Activated CD8-positive, alpha-beta memory T cell treated with anti-CD3 and anti-CD28 coated beads, Interleukin-2, amount 50 U/mL, for 24 hours (primary cell): ENCODE data around the gene ZNF133.
"Not testable (repeated sequence)": the region's sequence is repeated elsewhere in the genome, so short reads cannot be mapped to it uniquely, and the experiment has no call there.

ENCODE experiments used
- DNase-seq: peaks from one replicate; pipeline ENCODE4 v3.0.0-alpha.2; 2020; ENCODE audit errors: extremely low read depth

ZNF133 gene

DNA sequence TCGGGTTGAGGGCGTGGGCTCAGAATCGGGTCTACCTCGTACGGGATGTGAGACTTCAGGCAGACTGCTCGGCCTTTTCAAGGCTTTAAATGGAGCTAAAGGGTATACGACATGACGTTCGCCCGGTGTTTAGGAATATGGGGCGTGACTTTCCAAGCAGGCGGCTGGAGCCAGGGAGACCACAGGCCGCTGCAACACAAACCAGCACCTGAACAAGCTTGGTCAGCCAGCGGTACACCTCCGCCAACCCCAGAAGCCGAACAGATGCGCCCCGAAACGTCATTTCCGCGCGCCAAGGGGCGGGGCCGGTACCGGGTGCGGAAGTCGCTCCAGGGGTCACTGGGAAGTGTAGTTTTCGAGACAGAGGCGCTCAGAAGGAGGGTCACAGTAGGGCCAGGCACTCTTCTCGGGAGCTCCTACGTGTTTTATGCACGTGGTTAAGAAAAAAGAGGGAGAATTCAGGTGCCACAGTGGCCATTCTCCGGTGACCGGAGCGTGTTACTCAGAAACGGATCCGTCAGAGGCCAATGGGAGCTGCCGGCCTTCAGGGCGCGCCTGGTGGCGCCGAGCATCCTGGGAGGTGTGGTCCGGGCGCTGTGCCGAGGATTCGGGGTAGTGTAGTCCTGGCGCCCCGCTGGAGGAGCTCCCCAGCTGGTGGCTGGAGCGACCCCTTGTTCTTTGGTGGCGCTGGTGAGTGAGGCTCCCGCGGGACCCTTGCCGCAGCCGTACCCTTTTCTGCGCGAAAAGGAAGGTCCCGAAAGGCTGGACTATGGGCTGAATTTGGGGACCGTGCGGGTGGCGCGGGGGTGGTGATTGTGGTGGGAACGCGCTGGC, at the start of gene ZNF133:
ZNF133 (plus strand) TSS at position 613 of the 834 bp plus-strand sequence. CDS start 17,160 bp downstream, outside the sequence.
- peak; percentile 93 for DNase-seq

DNA sequence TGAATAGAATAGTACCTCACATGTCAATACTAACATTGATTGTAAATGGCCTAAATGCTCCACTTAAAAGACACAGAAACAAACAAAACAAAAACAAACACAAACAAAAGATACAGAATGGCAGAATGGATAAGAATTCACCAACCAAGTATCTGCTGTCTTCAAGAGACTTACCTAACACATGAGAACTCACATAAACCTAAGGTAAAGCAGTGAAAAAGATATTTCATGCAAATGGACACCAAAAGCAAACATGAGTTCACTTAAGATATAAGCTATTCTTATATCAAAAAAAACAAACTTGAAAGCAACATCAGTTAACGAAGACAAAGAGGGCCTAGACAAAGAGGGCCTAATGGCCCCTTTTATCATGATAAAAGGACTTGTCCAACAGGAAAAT, 47.3 kb upstream of the ZNF133 start:
- no peak for DNase-seq

DNA sequence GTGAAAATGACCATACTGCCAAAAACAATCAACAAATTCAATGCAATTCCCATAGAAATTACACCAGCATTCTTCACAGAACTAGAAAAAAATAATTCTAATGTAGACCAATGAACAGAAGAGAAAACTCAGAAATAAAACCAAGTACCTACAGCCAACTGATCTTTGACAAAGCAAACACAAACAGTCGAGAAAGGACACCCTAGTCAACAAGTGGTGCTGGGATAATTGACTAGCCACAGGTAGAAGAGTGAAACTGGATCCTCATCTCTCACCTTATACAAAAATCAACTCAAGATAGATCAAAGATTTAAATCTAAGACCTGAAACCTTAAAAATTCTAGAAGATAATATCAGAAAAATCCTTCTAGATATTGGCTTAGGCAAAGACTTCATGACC, 44.5 kb upstream of the ZNF133 start:
- no peak for DNase-seq

DNA sequence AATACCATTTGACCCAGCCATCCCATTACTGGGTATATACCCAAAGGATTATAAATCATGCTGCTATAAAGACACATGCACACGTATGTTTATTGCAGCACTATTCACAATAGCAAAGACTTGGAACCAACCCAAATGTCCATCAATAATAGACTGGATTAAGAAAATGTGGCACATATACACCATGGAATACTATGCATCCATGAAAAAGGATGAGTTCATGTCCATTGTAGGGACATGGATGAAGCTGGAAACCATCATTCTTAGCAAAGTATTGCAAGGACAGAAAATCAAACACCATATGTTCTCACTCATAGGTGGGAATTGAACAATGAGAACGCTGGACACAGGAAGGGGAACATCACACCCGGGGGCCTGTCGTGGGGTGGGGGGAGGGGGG, 39.8 kb upstream of the ZNF133 start:
- not testable (repeated sequence) for DNase-seq

DNA sequence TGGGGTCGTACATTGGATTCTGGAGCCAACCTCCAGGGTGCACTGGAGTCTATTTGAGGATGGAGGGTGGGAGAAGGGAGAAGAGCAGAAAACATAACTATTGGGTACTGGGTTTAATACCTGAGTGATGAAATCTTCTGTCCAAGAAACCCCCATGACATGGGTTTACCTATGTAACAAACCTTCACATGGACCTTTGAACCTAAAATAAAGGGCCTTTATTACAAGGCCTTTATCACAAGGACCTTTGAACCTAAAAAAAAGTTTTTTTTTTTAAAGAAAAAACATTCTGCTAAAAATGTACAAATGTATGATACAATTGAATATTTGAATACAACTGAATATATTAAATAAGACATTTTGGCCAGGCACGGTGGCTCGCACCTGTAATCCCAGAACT, 38.1 kb upstream of the ZNF133 start:
- DNase-seq = no peak

DNA sequence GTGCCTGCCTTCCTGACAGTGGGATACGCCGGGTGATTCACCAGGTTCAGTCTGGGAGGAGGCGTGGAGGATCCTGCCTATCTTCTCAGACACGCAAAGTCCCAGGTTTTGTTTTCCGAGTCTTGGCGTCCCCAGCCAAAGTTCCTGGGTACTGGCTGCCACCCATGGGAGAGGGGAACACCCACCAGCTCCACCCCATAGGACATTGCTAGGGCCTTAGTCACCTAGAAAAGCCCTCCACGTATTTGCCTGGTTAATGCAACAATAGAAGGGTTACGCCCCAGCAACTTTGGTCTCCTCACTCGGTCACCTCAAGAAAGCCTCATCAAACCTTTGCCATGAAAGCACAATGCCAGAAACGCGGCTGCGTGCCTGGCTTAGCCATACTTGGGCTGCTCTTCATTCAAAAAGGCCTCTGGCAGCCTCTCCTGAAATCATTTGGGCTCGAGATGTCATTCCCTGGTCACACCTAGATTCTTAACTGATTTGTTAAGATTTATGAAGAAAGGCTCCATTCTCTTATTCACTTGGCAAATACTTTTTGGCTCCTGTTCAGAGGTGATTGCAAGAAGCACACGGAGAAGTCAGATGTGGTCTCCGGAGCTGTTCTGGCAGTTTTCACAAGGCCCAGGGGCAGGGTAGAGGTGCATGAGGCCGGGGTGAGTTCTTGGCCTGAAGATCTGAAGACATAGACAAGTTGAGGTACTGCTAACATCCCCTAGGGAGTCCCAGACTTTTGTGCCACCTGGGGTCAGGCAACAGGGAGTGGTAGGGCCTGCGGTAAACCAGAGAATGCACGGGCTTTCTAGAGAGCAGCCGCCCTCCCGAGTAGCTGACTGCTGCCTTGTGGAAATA, 35.5 kb upstream of the ZNF133 start:
- no peak for DNase-seq

DNA sequence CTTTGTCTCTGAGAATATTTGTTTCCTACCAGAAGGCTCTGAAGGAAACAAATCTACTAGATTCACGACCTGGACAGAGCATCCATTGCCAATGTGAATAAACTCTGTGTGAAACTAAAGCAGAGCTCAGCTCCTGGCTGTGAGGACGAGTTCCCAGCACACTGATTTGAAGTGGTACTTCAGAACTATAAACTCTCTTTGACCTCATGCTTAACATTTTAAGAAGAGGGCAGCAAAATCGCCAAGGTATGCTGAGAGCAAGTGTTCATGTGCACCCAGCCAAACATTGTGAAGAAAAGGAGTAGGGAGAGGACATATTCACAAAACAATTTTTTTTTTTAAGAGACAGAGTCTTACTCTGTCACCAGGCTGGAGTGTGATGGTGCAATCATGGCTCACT, 33.7 kb upstream of the ZNF133 start:
- DNase-seq = no peak

DNA sequence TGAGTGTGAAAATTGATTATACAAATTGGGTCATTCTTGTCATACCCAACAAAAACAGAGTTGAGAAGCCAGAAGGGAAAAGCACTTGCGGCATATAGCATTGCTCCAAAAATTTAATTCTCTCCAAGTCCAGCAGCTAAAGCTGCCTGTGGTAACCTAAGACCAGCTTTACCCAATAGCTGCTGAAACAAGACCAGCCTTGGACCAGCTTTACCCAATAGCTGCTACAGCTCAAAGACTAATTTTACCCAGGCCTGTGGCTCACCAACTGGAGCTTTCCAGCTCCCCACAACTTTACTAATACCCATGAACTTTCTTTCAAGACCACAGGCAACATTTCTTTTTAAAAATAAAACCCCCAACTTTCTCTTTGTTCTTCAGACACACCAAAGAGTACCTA, 32.8 kb upstream of the ZNF133 start:
- DNase-seq = no peak

DNA sequence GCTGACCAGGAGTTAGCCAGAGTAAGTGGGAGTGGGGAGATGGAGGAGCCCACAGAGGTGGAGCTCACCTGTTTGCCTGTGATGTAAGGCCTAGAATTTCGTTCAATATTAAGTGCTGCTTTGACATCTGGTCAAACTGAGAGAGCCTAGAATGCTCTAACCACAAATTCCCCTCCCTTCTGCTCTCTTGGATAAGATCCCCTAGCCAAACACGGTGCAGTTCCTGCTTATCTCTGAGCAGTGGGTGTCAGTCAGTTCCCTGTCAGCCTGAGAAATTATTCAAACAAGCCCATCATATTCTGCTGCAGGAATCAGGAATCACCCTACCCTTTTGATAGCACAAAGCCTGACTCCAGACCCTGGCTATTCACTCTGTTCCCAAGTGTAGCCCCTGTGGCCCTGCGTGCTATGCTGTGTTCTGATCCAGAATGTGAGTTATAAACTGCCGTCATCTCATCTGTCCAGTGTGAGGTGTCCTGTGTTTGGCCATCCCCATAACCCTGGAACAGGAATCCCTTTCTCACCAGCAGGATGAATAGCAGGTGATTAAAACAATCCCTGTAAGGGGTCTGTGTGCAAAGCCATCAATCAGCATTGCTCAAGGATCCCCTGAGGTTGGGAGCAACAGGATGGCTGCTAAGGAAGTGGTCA, 31.8 kb upstream of the ZNF133 start:
- no peak for DNase-seq

DNA sequence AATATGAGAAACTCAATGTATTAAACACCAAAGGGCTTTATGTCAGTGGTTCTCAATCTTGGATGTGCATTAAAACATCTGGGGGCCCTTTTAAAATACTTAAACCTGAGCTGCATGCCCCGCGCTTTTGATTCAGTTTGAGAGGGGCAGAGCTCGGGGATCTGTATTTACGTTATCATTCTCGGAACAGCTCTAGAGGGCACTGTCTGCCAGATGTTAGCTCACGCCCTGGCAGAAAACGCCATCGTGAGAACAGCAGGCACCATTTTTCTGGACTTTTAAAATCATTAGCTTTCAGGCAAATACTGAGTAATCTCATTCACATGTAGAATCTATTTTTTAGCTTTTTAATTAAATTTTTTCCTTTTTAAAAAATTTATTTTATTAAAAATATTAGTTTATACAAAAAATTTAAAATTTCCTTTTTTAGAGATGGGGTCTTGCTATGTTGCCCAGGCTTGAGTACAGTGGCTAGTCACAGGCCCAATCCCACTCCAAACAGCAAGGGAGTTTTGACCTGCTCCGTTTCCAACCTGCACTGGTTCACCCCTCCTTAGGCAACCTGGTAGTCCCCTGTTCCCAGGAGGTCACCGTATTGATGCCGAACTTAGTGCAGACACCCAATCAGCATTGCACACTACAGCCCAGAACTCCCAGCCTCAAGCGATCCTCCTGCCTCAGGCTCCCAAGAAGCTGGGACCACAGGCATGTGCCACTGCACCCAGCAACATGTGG, 30.0 kb upstream of the ZNF133 start:
- no peak for DNase-seq

DNA sequence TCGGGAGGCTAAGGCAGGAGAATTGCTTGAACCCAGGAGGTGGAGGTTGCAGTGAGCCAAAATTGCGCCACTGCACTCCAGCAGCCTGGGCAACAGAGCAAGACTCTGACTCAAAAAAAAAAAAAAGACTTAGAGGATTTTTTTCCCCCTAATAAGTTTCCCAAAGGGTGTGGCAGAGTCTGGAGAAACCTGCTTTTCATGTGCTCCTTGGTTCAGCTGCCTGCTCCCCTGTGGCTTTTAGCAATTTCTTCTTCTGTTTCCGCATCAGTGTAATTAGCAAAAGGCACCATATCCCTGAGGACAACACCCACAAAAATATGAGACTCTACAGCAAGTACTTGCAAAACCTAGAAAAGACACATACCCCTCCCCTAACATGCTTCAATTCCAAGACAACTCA, 28.6 kb upstream of the ZNF133 start:
- no peak for DNase-seq

DNA sequence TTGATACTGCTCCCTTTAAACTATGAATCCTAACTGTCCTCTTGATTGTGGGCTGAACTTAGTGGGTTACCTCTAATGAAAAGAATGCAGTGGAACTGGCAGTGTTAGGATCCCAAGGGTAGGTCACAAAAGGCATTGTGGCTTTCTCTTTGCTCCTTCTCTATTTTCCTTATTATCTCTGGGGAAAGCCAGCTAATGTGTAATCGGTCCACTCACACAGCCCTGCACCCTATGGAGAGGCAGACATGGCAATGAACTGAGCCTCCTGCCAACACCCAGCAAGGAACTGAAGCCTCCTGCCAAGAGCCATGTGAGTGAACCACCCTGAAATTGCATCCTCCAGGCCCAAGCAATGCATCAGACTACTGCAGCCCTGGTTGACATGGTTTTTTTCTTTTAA, 24.6 kb upstream of the ZNF133 start:
- DNase-seq = no peak

DNA sequence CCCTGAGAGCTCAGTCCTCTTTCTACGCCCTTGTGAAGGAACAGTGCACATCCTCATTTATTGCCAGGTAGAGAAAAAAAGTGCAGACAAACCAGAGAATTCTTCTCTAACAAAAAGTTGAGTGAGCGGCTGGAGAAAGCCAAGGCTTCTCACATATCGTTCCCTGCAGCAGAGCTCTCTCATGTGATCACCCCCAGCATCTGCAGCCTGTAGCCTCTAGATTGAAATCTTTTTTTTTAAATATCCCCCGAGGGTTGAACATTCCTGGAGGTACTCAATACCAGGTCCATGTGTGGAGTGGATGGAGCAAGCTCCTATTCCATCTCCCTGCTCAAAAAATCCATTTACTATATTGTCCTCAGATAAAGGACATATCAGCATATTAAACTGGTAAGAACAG, 22.9 kb upstream of the ZNF133 start:
- DNase-seq = no peak

DNA sequence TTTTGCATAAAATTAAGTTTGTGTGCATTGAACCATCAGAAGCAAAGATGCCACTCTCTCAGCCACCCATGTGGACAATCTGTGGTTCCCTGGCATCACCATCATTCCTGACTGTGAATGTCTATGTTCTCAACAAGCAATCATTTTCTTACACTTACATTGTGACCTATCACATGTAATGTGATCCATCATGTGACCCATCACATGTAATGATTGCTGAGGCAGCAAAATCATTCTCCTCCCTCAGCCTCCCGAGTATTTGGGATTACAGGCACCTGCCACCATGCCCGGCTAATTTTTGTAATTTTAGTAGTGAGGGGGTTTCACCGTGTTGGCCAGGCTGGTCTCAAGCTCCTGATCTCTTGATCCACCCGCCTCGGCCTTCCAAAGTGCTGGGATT, 22.0 kb upstream of the ZNF133 start:
- no peak for DNase-seq

DNA sequence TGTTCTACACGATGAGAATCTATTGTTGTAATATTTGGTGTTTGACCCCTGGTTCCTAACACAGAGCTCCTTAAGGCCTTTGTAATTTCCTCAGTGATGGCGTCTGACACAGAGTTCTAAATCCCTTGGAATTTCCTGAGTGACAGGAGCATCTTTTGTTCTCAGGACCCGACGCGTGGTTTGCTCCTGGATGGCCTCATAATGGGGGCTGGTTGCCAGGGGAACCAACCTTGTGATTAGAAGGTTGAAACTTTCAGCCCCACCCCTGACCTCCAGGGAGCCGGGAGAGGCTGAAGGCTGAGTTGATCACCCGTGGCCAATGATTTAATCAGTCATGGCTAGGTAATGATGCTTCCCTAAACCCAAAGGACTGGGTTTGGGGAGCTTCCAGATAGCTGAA, 20.5 kb upstream of the ZNF133 start:
- DNase-seq = no peak

DNA sequence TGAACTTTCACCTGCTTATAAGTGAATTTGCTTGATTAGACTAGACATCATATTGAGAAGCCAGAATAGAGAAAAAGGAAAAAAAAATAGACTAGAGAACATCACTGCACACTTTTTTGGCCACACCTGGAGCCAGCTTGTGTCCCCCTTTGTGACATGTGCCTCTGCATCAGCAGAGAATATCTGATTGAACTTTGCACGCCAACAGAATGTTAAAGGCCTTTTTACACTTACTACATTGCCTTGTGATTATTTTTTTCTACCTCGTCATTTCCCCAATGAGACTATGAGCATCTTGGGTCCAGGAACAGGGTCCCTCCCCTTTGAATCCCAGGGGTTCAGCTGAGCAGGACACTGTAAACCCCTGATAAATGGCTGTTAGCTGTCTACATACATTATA, 17.2 kb upstream of the ZNF133 start:
- DNase-seq = no peak

DNA sequence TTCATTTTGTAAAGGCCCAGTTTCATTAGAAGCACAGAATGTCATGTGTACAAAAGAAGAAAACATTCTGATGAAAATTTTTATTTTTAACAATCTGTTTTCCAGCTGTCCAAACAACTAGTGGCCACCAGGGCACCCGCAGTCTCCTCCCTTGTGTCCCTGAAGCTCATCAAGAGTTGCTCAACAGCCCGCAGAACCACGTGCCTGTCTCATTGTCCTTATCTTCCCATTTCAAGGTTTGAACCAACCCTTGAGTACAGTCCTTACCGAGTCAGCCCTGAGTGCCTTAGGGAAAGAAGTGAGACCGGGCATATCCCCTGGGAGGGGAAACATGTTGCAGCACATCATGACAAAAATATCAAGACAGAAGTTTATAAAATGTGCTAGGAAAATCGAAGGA, 15.9 kb upstream of the ZNF133 start:
- no peak for DNase-seq

DNA sequence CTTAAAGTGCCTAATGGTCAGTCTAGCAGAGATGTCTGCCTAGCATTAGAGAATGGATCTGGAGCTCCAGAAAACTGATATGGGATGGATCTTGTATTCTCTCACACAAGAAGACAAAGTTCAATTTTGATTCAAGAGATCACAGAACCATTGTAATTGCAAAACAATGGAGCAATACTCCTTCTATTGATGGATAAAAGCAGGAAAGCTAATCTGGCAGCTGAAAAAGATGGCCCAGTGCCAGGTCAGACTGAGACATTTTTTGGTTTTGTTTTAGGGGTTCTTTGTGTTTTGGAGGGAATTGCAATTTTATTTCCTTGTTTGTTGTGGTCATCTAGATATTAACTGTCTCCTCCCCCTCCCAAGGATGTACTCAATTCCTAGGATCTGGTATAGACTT, 14.6 kb upstream of the ZNF133 start:
- DNase-seq = no peak

DNA sequence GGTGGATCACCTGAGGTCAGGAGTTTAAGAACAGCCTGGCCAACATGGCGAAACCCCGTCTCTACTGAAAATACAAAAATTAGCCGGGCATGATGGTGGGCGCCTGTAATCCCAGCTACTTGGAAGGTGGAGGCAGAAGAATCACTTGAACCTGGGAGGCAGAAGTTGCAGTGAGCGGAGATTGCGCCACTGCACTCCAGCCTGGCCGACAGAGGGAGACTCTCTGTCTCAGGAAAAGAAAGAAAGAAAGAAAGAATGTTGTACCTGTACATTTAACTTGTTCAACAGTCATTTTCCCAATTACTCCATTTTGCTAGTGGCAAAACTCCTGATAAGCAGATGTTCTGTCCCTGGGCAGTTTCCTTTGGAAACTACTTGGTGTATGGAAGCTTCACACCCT, 12.4 kb upstream of the ZNF133 start:
- DNase-seq = not testable (repeated sequence)

DNA sequence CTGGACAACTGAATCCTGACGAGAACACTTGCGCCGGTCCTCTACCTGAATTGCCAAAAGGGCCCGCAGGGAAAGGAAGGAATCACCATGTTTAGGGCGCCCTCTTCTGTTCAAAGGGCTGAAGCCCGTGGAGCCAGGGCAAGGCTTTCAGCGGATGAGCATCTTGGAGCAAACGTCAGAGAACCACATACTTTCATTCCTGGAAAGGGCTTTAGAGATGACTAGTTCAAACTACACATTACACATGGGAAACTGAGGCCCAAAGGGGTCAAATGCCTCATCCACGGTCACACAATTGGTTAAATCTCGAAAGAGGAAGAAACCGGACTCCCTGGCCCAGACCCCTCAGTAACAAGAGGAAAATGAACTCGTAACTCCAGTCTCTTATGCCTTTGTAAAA, 11.5 kb upstream of the ZNF133 start:
- no peak for DNase-seq

DNA sequence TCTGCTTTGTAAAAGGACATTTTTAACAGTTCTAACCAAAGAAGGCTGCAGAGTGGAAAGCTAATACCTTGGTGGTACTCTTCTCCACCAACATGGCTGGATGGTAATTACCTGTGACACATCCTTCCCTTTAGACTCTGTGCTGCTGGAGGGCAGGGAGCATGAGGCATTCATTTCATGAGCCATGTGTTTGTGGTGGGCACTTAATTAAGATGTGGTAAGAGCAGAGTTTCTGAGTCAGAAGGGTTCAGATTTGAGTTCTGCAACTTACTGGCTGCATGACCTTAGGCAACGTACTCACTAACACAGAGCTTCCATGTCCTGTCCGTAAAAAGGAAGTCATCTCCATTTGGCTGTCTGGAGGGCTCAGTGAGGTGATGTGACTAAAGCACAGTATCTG, 9.1 kb upstream of the ZNF133 start:
- no peak for DNase-seq
